Globus pallidus (tissue), 1 donor: ENCODE measurements around the gene ZNF646.

Source experiments
- DNase-seq: peaks from one replicate; pipeline ENCODE4 v3.0.0-alpha.2; 2015; ENCODE audit warnings: low spot score

Gene ZNF646, protein sequence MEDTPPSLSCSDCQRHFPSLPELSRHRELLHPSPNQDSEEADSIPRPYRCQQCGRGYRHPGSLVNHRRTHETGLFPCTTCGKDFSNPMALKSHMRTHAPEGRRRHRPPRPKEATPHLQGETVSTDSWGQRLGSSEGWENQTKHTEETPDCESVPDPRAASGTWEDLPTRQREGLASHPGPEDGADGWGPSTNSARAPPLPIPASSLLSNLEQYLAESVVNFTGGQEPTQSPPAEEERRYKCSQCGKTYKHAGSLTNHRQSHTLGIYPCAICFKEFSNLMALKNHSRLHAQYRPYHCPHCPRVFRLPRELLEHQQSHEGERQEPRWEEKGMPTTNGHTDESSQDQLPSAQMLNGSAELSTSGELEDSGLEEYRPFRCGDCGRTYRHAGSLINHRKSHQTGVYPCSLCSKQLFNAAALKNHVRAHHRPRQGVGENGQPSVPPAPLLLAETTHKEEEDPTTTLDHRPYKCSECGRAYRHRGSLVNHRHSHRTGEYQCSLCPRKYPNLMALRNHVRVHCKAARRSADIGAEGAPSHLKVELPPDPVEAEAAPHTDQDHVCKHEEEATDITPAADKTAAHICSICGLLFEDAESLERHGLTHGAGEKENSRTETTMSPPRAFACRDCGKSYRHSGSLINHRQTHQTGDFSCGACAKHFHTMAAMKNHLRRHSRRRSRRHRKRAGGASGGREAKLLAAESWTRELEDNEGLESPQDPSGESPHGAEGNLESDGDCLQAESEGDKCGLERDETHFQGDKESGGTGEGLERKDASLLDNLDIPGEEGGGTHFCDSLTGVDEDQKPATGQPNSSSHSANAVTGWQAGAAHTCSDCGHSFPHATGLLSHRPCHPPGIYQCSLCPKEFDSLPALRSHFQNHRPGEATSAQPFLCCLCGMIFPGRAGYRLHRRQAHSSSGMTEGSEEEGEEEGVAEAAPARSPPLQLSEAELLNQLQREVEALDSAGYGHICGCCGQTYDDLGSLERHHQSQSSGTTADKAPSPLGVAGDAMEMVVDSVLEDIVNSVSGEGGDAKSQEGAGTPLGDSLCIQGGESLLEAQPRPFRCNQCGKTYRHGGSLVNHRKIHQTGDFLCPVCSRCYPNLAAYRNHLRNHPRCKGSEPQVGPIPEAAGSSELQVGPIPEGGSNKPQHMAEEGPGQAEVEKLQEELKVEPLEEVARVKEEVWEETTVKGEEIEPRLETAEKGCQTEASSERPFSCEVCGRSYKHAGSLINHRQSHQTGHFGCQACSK (N-terminal part only)

DNA sequence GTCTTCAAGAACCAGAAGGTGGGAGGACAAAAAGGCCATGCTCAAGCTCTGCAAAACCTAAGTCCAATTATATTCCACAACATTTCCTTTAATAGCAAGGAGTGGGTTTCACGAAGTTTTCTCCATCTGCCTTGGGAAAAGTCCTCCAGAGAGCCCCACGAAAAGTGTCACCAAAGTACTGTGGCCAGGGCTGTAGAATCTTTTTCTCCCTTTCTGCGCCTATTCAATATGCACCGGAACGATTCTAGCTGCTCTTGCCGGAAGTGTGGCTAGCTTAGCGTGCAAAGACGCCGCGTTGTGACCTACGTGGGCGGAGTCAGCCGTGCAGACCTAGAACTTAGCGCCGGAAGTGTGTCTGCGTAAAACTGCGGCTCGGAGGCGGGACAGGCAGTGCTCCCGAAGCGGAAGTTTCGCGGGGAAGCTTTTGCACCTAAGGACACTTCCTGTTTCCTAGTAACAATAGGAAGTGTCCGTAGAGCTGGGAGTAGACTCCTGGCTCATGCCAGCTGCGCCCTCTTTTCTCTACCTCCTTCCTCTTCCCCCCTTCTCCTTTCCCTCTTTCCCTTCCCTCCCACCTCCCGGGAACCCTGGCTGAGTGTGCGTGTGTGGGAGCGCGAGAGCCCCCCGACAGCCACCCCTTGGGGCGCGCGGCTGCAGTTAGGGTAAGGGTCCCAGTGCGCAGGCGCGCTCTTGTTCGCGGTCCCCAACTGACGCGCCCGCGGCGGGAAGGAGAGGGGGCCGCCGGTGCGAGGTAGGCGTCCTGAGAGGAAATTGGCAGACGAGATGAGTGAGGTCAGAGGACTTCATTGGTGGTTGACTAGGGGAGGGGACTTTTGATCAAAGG lies at the start of gene ZNF646, which contains the start of gene ZNF668:
ZNF646 (plus strand) TSS at position 453 of the 844 bp plus-strand sequence. CDS start 1,903 bp downstream, outside the sequence.
ZNF668 (minus strand) TSS at position 271 of the 844 bp plus-strand sequence. CDS start 9,781 bp downstream, outside the sequence.
- peak; percentile 100 for DNase-seq

DNA sequence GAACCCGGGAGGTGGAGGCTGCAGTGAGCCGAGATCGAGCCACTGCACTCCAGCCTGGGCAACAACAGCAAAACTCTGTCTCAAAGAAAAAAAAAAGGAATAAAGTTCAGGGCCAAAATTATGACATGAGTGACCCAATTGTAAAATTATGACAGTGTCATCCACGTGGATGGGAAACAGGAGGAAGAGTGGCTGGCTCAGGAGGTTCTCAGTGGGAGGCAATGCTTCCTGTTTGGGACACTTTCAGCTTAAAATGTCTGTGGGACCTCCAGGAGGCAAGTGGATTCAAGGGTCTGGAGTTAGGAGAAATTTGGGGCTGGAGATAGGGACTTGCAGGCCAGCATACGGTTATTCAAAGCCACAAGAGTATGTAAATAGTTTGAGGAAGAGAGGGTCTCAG lies 48.9 kb upstream of the ZNF646 start:
- no peak for DNase-seq

DNA sequence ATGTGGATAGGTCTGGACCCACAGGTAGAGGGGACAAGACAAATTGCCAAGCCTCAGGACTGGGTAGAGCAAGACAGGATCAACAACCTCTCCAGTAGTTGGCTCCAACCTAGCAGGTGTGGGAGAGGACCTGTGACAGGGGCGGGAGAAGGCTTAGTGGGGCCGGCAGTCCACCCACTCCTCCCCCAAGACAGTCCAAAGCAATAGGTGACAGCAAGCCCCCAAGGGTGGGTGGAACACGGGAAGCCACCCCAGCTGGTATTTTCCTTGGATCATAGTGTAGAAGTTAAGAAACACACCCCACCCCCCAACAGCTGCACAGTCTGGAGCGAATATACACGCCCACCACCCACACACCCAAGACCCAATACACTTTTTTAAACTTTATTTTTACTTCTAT lies 45.0 kb upstream of the ZNF646 start:
- DNase-seq = no peak

DNA sequence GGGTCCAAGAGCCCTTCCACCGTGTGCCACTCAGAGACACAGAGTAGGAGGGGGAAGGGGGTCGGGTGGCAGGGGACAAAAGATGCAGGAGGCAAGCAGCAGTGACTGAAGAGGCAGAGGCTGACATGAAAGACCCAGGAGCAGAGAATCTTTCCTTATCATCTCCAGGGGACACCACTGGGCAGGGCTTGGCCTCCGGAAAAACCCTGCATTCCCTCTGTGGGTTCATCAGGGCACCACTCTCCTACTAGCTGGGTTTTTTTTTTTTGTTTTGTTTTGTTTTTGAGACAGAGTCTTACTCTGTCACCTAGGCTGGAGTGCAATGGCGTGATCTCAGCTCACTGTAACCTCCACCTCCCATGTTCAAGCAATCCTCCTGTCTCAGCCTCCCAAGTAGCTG lies 42.9 kb upstream of the ZNF646 start:
- no peak for DNase-seq

DNA sequence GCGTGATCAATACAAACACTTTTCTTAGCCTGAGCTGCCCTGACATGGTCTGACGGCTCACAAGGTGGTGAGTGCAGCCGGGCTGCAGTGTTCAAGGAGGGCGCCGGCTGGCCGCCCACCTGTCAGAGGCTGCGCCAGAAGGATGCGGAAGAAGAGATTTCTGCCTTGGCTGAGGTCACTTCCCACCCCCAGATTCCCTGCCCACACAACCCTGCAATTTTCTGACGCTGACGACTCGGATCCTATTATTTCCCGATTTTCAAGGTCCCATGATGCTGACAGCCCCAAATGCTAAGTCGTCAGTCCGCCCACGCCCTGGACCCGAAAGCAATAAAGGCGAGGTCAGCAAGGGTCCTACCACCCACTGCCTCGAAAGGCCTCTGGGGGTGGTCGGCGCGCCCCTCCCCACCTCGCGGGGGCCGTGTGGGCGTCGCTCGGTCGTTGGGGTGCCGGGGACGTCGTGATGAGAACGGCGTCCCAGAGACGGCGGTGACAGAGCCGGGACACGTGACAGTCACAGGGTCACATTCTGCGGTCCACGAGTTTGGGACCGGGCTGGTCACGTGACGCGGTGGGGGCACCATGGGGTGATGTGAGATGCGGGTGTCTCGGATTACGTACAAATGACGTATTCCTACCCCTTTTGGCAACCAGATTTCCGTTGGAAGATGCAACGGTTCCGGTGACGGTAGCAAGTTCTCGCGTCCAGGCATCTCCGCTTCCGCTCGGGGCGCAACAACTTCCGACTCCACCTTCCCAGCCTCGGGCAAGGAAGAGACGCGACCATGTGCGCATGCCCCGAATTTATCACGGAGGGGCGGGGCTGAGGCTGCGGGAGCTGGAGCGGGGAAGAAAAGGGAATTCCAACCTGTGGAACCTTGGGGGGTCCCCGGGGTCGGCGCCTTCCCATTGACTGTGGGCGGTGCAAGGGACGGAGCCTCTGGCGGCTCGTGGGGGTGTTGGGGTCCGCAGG lies 41.2 kb upstream of the ZNF646 start, which contains the start of gene STX4:
STX4 (plus strand) TSS at position 823 of the 973 bp plus-strand sequence. CDS start 248 bp downstream, outside the sequence.
- peak; percentile 99 for DNase-seq

DNA sequence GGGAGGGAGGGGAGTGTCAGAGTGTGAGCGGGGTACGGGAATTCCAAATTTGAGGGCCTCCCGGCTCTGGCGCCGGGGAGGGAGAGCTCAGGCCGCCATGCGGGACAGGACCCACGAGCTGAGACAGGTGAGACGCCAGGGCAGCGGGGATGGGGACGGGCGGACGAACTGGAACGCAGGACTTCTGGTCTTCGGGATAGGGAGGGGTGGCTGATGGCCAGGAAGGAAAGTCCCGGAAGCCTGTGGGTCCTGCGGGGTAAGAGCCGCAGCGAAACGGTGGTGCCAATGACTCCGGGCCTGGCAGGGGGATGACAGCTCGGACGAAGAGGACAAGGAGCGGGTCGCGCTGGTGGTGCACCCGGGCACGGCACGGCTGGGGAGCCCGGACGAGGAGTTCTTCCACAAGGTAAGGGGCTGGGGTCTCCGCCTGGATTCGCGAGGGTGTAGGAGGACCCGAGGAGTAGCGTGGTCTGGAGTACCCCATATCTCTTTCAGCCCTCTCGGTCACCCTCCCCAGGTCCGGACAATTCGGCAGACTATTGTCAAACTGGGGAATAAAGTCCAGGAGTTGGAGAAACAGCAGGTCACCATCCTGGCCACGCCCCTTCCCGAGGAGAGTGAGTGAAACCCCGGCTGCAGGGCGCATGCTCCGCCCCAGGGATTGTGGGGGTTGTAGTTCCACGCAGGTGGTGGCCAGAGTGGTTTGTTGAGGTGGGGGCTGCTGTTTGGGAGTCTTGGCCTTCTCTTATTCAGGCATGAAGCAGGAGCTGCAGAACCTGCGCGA lies 40.3 kb upstream of the ZNF646 start:
- peak; percentile 93 for DNase-seq

DNA sequence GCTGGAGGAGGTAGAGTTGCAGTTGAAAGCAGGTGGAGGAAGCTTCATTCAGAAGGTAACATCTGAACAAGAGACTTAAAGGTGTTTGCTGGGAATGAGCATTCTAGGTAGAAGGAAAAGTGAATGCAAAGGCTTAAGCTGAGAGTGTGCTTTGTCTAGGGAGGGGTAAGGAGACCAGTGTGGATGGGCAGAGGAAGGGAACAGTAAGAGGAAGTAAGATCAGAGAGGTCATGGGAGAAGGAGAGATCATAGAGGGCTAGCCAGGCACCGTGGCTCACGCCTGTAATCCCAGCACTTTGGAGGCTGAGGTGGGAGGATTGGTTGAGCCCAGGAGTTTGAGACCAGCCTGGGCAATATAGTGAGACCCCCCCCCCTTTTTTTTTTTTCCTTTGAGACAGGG lies 37.5 kb upstream of the ZNF646 start:
- DNase-seq = no peak

DNA sequence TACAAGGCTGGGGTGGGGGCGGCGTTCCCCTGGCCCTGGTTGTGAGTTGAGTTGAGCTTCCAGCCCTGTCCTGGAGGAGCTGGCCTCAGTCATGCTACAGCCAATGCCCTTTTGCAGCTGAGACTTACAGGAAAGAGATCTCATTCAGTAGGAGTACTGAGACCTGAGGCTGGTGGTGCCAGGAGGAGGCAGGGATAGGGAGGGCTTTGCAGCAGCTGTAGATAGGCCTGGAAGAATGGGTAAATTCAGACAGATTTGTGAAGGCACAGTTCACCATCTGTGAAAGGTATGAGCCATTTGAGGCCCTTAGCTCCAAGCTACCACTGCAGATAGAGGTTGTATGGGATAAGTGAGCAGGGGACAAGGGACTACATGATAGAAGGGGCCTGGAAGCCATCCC lies 35.2 kb upstream of the ZNF646 start:
- peak; percentile 72 for DNase-seq

DNA sequence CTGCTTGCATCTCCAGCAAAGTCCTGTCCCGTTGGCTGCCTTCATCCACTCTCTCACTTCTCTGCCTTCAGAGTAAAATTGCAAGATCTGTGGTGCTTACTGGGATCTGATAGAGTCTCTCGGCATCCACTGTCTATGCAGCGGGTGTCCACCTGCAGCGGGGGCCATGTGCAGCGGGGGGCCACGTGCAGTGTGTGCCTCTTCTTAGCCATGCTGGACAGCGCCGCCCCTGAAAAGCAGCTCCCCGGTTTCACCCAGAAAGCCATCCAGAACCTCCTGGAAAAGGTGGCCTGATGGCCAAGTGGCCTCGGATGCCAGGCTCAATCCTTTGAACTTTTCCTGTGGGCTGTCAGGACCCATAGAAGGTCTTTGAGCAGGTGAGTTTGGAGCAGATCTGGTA lies 31.4 kb upstream of the ZNF646 start:
- DNase-seq = no peak

DNA sequence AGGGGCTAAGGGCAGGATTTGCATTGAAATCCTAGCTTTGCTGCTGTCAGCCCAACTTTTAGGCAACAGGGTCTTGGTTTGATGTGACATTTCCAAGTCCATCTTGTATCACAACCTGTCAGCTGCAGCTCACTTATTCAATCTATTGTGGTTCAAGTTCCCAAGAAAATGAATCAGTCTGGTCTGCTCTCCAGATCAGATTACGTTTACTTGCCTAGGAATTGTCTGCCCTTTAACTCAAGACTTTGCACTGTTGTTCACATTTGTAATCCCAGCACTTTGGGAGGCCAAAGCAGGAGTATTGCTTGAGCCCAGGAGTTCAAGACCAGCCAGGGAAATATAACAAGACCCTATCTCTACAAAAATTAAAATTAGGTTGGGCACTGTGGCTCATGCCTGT lies 30.9 kb upstream of the ZNF646 start:
- no peak for DNase-seq

DNA sequence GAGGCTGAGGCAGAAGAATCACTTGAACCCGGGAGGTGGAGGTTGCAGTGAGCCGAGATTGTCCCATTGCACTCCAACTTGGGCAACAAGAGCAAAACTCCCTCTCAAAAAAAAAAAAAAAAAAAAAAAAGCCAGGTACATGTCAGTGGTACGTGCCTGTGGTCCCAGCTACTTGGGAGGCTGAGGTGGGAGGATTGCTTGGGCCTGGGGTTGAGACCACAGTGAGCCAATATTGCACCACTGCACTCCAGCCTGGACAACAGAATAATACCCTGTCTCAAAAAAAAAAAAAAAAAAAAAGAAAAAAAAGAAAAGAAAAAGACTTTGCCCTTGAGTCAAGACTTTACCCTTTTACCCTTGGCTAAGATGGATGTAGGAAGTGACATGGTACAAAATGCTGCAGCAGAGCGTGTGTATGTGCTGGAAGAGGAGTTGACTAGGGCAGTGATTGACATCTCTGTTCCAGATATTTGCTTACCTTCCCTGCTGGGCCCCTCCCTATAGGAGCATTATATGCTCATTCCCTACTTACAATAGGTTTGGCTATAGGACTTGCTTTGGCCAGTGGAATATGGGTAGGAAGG lies 30.2 kb upstream of the ZNF646 start:
- DNase-seq = no peak

DNA sequence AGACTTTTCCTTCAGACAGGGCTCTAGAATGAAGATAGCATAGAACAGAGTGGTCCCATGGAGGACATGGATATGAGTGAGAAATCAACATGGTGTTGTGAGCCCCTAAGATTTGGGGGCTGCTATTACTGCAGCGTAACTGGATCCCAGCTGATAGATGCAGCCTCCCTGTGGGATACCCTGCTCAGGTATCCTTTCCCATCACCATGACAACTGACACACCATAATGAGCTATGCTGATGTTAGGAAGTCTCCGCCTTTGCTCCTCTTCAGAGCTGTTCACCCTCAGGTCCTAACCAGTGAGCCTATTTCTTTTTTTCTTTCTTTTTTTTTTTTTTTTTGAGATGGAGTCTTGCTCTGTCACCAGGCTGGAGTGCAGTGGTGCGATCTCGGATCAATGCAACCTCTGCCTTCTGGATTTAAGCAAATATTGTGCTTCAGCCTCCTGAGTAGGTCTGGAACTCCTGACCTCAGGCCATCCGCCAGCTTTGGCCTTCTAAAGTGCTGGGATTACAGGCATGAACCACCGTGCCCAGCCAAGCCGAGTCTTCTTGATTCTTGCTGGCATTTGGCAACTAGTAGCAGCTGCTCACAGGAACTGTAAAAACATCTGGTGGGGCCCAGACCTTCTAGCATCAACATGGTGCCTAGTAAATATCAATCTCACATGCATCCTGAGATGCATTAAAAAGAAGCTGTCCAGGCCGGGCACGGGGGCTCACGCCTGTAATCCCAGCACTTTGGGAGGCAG lies 23.8 kb upstream of the ZNF646 start:
- no peak for DNase-seq

DNA sequence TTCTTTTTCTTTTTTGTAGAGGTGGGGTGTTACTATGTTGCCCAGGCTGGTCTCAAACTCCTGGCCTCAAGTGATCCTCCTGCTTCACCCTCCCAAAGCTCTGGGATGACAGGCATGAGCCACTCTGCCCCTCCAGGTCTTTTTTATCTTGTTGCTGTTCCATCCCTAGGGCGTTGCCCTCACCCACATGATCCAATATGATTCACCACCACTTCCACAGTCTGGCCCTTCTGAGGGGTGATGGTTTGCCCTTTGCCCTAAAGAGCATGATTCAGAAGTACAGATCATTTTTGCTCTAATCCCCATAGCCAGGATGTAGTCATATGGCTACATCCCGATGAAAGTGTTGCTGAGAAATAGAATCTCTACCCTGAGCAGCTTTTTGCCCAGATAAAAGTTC lies 22.1 kb upstream of the ZNF646 start:
- no peak for DNase-seq

DNA sequence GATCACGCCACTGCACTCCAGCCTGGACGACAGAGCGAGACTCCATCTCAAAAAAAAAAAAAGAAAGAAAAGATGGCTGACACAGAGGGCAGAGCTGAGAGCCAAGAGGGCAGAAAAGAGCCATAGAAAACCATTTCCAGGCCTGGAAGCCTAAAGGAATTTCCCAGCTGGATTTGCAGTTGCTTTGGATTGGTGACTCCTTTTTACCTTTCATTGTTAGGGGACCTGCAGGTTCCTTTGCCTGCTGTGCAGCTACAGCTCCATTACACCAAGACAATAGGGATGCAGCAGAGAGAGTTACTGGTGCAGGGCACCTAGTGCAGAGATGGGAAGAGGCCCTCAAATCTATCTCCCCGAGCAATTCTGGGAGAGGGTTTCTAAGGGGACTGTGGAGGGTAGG lies 18.6 kb upstream of the ZNF646 start:
- DNase-seq = no peak

DNA sequence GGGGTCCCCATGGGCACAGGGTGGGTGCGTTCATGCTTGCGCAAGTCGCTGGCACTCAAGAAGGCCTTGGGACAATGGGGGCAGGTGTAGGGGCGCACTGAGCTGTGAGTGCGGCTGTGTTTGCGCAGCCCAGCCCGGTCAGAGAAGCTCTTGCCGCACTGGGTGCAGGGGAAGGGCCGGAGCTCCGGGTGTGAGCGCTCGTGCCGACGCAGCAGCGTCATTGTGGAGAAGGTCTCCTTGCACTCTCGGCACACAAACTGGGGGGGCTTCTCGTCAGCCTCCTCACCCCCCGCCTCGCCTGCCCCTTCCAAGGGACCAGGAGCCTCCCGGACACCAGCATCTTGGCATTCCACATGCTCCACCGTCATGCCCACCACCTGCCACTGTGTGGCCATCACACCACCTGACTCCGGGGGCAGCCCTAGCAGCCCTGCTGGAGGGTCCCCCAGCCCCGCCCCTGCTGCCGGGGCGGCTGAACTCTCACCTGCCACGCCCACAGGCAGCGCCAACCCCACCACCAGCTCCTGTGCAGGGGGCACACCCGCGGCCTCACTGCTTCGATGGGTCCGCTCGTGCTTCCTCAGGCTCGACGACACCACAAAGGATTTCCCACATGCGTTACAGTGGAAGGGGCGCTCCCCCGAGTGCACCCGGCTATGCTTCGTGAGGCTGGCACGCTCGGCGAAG lies 13.0 kb upstream of the ZNF646 start:
- no peak for DNase-seq

DNA sequence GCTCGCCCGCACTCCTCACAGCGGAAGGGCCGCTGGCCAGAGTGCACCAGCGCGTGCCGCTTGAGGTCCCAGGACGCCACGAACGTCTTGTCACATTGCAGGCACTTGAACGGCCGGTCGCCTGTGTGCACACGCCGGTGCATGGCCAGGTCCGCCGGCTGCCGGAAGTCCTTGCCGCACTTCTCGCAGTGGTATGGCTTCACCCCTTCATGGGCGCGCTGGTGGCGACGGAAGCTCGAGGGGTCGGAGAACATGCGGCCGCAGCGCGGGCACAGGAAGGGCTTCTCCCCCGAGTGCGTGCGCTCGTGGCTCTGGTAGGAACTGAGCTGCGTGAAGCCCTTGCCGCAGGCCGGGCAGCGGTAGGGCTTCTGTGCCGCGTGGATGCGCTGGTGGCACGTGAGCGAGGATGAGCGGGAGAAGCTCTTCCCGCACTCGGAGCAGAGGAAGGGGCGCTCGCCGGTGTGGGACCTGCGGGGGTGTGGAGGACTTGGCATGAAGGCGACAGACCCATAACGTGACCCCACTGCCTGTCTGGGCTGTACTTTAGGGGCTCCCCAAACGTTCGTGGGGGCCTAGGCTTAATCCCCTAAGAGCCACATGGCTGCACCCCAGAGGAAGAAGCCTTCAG lies 12.3 kb upstream of the ZNF646 start:
- no peak for DNase-seq

DNA sequence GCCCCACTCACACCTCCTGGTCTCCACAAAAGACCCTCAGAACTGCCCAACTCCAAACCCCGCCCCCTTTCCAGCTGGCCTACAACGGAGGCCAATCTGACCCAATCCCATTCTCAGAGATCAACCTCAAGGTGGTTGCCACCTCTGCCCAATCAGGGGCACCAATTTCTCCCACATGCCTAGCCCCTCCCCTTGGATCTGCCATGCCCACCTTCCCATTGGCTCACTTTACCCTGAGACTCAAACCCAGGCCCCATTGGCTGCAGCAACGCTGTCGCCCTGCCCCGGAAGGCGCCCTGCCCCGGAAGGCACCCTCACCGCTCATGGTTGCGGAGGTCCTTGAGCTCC lies 10.8 kb upstream of the ZNF646 start:
- no peak for DNase-seq
